PFSK-1 (cell line): ENCODE data around the gene RFX2.

Source experiments
- FOXP2 ChIP-seq: optimal IDR thresholded peaks from 2 replicates; pipeline ENCODE3; 2011; ENCODE audit warnings: borderline replicate concordance, control low read depth, inconsistent platforms; ENCODE audit not compliant: insufficient read depth; ENCODE audit errors: extremely low read length, extremely low read depth
- POLR2AphosphoS5 ChIP-seq: IDR thresholded peaks from 2 replicates; pipeline ENCODE4 v1.6.1; 2012; ENCODE audit warnings: low read depth, mild to moderate bottlenecking, control low read depth, low read length, moderate library complexity
- REST ChIP-seq, 2 experiments: IDR thresholded peaks; 2 replicates each; pipeline versions ENCODE4 v1.6.1 to v1.8.0; 2011 to 2012; ENCODE audit warnings: low read depth in 2 of 2, low read length in 2 of 2, control low read depth in 1 of 2, inconsistent platforms in 1 of 2, mild to moderate bottlenecking in 1 of 2, moderate library complexity in 1 of 2; ENCODE audit not compliant: insufficient read depth in 1 of 2
- SIN3A ChIP-seq: IDR thresholded peaks from 2 replicates; pipeline ENCODE4 v1.6.1; 2012; ENCODE audit warnings: mild to moderate bottlenecking, low read length, moderate library complexity, borderline replicate concordance; ENCODE audit not compliant: insufficient read depth
- TAF1 ChIP-seq: IDR thresholded peaks from 2 replicates; pipeline ENCODE4 v1.6.1; 2012; ENCODE audit warnings: low read length, control low read depth, borderline replicate concordance; ENCODE audit not compliant: insufficient read depth

The RFX2 gene

GRCh38 chr19:6020972-6021805, 89.1 kb downstream of the RFX2 start:
- no peak for TF ChIP-seq SIN3A
- TF ChIP-seq POLR2AphosphoS5 = no peak
- no peak for TF ChIP-seq TAF1

DNA sequence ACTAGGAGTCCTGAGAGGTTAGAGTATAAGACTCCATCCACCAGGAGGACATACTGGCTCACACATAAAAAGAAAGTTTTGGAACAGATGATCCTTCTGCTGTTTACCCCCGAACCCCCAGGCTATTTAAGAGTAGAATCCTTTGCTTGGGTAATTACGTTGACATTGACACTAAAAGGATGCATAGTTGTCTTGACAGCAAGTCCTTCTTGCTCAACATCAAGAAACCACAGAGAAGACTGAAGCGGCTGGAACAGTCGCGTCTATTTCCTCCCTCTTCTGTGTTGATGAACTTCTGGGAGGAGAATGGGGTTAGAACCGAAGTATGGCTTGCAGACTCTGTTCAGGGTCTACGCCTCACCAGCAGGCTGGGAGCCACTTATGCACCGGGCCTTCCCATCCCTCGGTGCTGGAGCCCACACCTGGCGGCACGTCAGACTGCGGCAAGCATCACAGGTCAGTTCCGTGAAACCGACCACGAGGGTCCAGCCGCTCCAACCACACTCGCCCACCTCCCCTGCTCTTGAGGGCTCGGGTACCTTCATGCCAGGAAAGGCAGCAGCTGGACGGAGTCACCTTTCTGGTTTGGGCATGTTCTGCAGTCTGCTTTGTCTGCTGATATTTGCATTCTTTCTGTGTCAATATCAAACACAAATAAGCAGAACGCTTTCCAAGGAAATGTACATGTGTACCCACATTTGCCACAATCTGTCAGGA, 90.0 kb downstream of the RFX2 start:
- TF ChIP-seq REST (IDR thresholded peaks at IDR 0.05; ENCODE audit: insufficient read depth in 1 of 2, low read depth in 2 of 2, low read length in 2 of 2) (no peak), FOXP2 (no peak), SIN3A (no peak), TAF1 (no peak), POLR2AphosphoS5 (no peak)

GRCh38 chr19:6018786-6019185, 91.5 kb downstream of the RFX2 start:
- TF ChIP-seq POLR2AphosphoS5 (no peak), REST (IDR thresholded peaks at IDR 0.05; ENCODE audit: insufficient read depth in 1 of 2, low read depth in 2 of 2, low read length in 2 of 2) (no peak), SIN3A (no peak)

- TF ChIP-seq SIN3A = no peak
- TF ChIP-seq FOXP2 = no peak
- no peak for TF ChIP-seq TAF1
- TF ChIP-seq REST (IDR thresholded peaks at IDR 0.05; ENCODE audit: insufficient read depth in 1 of 2, low read depth in 2 of 2, low read length in 2 of 2) = no peak
- no peak for TF ChIP-seq POLR2AphosphoS5
Measured at GRCh38 chr19:6017576-6017975, 92.7 kb downstream of the RFX2 start.

DNA sequence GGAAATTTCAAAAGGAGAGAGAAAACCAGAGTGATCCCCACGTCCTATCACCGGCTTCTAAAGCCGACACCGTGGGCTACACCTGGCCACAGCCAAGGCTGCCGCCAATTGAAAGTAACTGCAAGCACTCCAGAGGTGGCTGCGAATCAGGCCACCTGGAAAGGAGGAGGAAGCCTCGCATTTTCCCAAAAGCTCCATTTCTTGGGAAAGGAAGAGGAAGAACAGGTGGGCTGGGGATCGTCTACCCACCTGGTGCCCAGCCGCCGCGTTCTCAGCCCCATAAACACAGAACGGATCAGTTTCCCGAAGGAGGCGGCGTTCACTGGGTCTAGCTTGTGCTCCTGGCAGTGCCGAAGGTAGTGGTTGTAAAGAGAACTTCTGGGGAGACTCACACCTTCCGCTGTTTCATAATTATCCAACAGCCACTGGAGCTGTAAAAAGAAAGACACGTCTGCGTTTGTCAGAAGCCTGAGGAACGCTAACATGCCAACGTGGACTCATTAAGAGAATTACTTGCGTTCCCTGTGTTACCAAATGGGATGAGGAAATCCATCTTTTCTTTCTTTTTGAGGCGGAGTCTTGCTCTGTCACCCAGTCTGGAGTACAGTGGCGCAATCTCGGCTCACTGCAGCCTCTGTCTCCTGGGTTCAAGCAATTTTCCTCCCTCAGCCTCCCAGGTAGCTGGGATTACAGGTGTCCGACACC, 94.3 kb downstream of the RFX2 start:
- no peak for TF ChIP-seq SIN3A
- no peak for TF ChIP-seq TAF1
- no peak for TF ChIP-seq POLR2AphosphoS5
- no peak for TF ChIP-seq REST (IDR thresholded peaks at IDR 0.05; ENCODE audit: insufficient read depth in 1 of 2, low read depth in 2 of 2, low read length in 2 of 2)
- no peak for TF ChIP-seq FOXP2
